ENCODE data around the gene RIN3.

DNA sequence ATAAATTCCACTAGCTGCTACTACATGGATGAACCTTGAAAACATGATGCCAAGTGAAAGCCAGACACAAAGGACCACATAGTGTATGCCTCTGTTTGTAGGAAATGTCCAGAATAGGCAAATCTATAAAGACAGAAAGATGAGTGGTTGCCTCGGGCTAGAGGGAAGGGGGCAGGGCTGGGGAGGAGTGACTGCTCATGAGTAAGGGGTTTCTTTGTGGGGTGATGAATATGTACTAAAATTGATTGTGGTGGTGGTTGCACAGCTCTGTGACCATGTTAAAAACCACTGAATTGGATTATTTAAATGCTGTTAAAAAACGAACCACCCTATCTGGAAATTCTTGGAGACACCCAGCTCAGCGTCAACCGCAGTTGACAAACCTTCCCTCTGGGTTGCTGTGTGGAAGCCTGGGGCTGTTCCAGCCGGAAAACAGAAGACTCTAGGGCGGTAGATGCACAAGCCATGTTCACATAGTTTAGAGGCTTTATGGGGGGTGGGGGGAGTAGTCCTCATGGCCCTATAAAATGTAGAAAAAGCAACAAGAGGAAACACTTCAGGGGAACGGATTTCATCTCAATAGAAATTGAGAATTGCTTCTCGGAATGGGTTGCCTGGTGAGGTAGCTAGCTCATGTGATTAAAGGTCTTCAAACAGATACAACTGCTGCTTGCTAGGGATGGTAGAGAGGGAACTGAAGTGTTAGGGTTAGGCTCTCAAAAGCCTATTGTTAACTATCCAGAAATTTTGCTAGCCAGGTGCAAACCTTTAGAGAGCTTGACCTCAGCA lies 29.4 kb downstream of the RIN3 start:
- TF ChIP-seq CTCF (IDR thresholded peaks at IDR 0.05; ENCODE audit: low read length): no peak
- no peak for TF ChIP-seq EZH2phosphoT487 (IDR thresholded peaks at IDR 0.05; ENCODE audit: low read length)
